Adipocyte (in vitro differentiated cells): ENCODE measurements around the gene NEK1.

Experiments used
- DNase-seq: peaks from one replicate; pipeline ENCODE4 v3.0.0-alpha.2; 2015; ENCODE audit warnings: low read depth
- H3K27me3 ChIP-seq: replicated peaks from 2 replicates; pipeline ENCODE4 v1.7.0; 2013; ENCODE audit warnings: mild to moderate bottlenecking, low read length, moderate library complexity; ENCODE audit not compliant: control insufficient read depth, insufficient read depth
- H3K36me3 ChIP-seq: 2 replicates; pipeline ENCODE4 v1.7.0; 2013; ENCODE audit warnings: low read length, mild to moderate bottlenecking, moderate library complexity; ENCODE audit not compliant: control insufficient read depth, insufficient read depth, severe bottlenecking
- H3K4me1 ChIP-seq: 2 replicates; pipeline ENCODE4 v1.7.0; 2013; ENCODE audit warnings: mild to moderate bottlenecking, low read length, moderate library complexity; ENCODE audit not compliant: control insufficient read depth, insufficient read depth
- H3K4me3 ChIP-seq: 2 replicates; pipeline ENCODE4 v1.7.0; 2013; ENCODE audit warnings: mild to moderate bottlenecking, low read length, moderate library complexity
- H3K9ac ChIP-seq: 2 replicates; pipeline ENCODE4 v1.7.0; 2013; ENCODE audit warnings: mild to moderate bottlenecking, low read length, moderate library complexity
- H3K9me3 ChIP-seq: 2 replicates; pipeline ENCODE4 v1.7.0; 2013; ENCODE audit warnings: mild to moderate bottlenecking, low read length, moderate library complexity; ENCODE audit not compliant: control insufficient read depth

Gene NEK1, protein sequence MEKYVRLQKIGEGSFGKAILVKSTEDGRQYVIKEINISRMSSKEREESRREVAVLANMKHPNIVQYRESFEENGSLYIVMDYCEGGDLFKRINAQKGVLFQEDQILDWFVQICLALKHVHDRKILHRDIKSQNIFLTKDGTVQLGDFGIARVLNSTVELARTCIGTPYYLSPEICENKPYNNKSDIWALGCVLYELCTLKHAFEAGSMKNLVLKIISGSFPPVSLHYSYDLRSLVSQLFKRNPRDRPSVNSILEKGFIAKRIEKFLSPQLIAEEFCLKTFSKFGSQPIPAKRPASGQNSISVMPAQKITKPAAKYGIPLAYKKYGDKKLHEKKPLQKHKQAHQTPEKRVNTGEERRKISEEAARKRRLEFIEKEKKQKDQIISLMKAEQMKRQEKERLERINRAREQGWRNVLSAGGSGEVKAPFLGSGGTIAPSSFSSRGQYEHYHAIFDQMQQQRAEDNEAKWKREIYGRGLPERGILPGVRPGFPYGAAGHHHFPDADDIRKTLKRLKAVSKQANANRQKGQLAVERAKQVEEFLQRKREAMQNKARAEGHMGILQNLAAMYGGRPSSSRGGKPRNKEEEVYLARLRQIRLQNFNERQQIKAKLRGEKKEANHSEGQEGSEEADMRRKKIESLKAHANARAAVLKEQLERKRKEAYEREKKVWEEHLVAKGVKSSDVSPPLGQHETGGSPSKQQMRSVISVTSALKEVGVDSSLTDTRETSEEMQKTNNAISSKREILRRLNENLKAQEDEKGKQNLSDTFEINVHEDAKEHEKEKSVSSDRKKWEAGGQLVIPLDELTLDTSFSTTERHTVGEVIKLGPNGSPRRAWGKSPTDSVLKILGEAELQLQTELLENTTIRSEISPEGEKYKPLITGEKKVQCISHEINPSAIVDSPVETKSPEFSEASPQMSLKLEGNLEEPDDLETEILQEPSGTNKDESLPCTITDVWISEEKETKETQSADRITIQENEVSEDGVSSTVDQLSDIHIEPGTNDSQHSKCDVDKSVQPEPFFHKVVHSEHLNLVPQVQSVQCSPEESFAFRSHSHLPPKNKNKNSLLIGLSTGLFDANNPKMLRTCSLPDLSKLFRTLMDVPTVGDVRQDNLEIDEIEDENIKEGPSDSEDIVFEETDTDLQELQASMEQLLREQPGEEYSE (N-terminal part only)

DNA sequence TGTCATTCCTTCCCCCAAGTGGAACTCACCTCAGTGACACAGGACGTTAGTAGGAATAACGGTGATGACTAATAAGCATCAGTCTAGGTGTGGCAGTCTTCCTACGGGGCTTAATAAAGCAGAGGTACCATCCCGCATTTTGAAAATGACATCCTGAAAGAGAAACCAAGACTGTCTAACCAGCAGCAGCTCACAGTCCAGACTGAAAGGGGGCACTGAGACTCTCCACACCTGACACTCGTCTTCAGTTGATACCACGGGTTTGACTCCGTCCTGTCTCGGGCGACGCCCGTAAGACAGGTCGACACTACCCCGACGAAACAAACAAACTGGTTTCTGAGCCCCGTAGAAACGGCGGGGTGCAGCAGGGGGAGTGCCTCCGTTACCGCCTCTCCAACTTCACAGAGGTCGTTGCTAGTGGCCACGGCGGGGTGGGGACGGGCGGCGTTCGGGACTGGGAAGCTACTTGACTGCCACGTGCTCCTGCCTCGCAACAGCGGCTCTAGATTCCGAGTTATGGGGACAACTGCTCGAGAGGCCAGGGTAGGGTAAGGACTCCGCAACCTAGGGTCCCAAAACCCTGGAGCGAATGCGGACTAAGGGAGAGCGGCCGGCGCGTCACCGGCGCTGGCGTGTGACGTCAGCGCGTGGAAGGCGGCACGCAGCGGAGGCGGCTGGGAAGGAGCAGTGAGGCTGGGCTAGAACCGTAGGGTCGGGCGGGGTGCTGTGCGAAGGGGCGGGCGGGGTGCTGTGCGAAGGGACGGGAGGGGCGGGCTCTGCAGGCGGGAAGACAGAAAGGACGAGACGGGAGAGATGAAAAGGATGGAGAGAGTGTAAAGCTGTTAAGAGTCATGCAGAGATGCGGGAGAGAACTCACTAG is at the start of gene NEK1:
Gene NEK1 (minus strand): TSS at position 593 of the 880 bp plus-strand sequence. CDS start 9,953 bp downstream, outside the sequence.
- Histone ChIP-seq H3K4me3 (peak within 1 kb of the TSS; percentile 88), H3K36me3 (no peaks in the 10 kb centered on the region), H3K4me1 (peaks cover 24% of the 10 kb centered on the region), H3K9ac (peak within 1 kb of the TSS; percentile 88), H3K27me3 (no peaks in the 10 kb centered on the region), H3K9me3 (no peaks in the 10 kb centered on the region)
- DNase-seq: peak; percentile 97

DNA sequence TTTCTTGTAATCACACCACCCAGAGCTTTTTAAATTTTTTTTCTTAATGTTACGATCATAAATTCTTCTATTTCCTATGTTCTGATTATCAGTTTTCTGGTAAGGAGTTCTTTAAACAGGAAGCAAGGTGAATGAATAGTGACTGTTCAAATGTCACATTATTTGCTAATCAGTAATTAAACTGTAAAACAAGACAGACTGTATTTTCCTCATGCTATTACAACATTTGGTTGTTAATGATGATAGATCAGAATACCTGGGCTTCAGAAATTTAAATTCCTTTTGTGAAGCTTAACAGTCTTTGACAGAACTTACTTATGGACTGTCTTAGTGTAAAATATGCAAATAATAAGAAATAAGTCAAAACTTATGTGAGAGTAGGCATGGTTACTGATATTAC is 49.4 kb upstream of the NEK1 start:
- H3K4me1 ChIP-seq: peaks cover 25% of the 10 kb centered on the region
- no peaks in the 10 kb centered on the region for H3K27me3 ChIP-seq
- no peaks in the 10 kb centered on the region for H3K9me3 ChIP-seq
- no peaks in the 10 kb centered on the region for H3K36me3 ChIP-seq
- H3K4me3 ChIP-seq: no peak overlapping the region
- H3K9ac ChIP-seq: no peak overlapping the region
- DNase-seq: no peak

DNA sequence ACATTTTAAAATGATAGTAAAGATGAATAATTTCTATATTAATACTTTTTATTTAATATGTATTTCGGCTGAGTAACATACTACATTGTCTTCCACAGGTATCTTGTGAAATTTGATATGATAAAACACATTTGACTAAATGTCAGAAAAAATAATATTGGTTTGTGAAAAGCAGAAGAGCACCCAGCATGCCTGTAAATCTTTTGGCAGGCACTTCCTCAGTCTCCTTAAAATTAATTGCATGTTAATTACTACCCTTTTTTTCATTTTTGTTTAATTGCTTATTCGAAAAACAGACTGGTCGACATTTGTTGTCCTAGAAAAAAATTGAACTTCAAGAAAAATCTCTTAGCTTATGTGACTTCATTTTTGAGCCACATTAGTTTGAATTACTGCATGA is 48.5 kb upstream of the NEK1 start:
- no peaks in the 10 kb centered on the region for H3K36me3 ChIP-seq
- H3K27me3 ChIP-seq: no peaks in the 10 kb centered on the region
- no peaks in the 10 kb centered on the region for H3K9me3 ChIP-seq
- H3K4me1 ChIP-seq: peaks cover 25% of the 10 kb centered on the region
- peak overlapping the region; percentile 87 for H3K9ac ChIP-seq
- no peak for DNase-seq
- peak overlapping the region; percentile 91 for H3K4me3 ChIP-seq

DNA sequence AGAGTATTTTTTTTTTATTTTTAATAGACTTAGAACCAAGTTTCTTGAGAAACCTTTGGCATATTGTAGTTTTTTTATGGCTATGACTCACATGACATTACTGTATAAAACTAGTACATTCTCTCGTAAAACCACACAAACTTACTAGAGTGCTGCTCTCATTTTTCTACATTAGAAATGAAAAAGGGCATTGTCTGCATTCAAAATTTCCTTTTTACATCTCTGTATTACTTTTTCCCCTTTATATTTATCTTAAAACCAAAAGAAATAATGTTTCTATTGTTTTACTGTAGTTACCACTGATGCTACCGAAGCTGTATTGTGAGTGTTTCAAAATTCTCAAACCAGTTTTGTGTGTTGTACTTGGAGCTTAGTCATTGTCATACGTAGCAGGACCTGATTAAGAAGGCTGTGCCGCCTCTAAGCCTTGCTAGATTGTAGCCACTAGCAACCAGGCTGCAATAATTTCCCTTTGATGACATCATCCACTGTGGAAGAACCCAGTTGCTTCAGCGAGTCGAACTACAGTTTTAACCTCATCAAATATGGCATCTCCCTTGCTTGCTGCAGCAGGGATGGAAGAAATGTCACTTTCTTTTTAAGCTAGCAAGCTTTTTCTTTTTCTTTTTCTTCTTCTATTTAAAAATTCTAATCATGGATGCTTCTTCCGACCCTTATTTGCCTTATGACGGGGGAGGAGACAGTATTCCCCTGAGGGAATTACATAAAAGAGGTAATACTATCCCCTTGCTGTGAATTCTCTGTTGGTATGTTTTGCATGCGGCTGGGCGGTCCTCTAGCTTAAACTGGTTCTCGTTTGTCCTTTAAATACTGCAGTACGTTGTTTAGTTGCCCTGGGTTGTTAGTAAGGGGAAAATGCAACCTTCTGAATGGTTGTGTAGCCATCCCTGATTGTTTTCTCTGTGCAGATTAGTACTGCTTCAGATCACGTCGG is 47.6 kb upstream of the NEK1 start:
- Histone ChIP-seq H3K9ac (peak overlapping the region; percentile 87), H3K9me3 (no peaks in the 10 kb centered on the region), H3K36me3 (no peaks in the 10 kb centered on the region), H3K4me3 (peak overlapping the region; percentile 91), H3K27me3 (no peaks in the 10 kb centered on the region), H3K4me1 (peaks cover 25% of the 10 kb centered on the region)
- peak; percentile 99 for DNase-seq

DNA sequence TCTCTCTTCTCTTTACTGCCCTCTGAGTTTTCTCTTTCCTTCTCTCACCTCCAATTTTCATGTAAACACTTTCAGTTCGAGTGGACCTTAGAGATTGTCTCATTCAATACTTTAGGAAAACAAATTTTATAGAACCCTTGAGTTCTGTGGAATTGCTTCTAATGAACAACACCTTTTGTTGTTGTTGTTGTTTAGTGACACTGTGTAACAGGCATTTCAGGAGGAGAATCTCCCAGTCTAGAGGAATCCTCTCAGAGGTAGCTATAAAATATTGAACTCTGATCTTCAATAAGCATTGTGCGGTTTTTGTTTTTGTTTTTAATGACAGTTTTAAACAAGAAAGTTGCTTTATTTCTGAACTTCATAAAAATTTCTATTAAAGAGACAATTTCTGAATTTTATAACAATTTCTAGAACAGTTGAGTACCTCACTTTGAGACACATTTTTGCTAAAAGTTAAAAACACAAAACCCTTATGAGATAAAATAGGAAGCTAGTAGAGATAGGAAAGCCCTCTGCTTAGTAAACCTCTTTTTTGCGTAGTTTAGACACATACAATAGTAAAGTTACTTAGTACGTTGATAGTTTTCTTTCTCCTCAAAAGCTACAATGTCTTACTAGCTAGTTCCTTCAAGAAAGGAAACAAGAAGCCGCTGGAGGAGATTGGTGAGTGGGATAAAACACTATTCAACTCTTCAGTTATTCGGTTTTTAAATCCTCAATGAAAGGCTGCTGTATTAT is 46.8 kb upstream of the NEK1 start:
- Histone ChIP-seq H3K9ac (peak overlapping the region; percentile 87), H3K4me3 (peak overlapping the region; percentile 91), H3K27me3 (no peaks in the 10 kb centered on the region), H3K36me3 (no peaks in the 10 kb centered on the region), H3K4me1 (peaks cover 25% of the 10 kb centered on the region), H3K9me3 (no peaks in the 10 kb centered on the region)
- peak; percentile 30 for DNase-seq

DNA sequence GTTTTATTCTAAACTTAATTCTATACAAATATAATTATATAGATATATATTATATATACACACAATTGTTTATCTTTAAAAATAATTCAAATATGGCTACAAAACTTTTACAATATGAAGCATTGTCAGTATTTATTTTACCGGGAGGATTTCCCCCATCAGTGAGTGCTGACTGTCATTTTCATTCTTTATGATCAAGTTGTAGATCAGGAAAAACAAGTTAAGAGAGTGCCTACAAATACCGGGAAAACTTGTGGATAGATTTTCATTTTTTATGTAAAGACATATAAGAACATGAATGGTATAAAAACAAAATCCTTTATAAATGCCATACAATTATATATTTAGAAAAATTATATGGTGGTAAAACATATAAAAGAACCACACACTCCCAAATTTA is 45.8 kb upstream of the NEK1 start:
- Histone ChIP-seq H3K4me3 (no peak overlapping the region), H3K36me3 (no peaks in the 10 kb centered on the region), H3K4me1 (peaks cover 27% of the 10 kb centered on the region), H3K27me3 (no peaks in the 10 kb centered on the region), H3K9me3 (no peaks in the 10 kb centered on the region), H3K9ac (no peak overlapping the region)
- DNase-seq: no peak

DNA sequence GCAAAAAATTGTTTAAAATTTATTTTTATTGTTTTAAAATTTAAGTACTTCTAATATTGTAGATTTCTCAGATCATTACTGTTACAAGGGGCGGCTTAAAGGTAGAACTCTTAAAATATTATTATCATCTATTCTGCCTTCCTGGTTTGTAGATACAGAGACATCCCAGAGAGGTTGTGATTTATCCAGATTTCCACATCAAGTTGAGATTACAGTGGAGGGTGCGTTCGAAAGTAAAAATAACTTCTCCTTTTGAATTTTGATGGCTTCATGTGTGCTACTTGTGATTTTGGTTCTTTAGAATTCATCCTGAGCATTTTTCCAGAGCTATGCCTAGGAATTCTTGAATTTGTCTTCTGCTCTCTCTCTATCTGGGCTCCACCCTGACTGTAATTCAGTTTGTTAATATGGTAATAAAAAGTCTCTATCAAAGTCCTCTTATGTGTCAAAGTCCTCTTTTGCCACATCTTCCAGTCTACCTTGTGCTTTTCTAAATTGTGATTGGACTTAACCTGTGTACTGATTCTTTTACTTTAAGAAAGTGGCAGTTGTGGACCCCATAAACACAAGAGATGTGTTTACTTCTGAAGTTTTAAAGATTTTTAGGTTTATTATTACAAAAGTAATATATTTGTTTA is 45.2 kb upstream of the NEK1 start:
- Histone ChIP-seq H3K9ac (no peak overlapping the region), H3K9me3 (no peaks in the 10 kb centered on the region), H3K4me1 (peaks cover 27% of the 10 kb centered on the region), H3K36me3 (no peaks in the 10 kb centered on the region), H3K4me3 (no peak overlapping the region), H3K27me3 (no peaks in the 10 kb centered on the region)
- DNase-seq: no peak

DNA sequence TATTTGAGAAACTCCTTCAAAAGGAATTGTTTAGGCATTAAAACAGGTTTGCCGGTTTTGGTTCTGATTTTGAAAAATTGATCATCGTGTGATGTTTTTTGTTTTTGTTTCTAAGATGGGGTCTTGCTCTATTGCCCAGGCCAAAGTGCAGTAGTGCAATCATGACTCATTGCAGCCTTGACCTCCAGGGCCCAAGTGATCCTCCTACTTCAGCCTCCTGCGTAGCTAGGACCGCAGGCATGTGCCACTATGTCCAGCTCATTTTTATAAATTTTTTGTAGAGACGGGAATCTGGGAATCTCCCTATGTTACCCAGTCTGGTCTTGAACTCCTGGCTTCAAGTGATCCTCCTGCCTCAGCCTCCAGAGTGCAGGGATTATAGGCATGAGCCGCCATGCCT is 43.0 kb upstream of the NEK1 start:
- Histone ChIP-seq H3K27me3 (no peaks in the 10 kb centered on the region), H3K9me3 (no peaks in the 10 kb centered on the region), H3K9ac (no peak overlapping the region), H3K4me3 (no peak overlapping the region), H3K36me3 (no peaks in the 10 kb centered on the region), H3K4me1 (peaks cover 24% of the 10 kb centered on the region)
- DNase-seq: no peak

DNA sequence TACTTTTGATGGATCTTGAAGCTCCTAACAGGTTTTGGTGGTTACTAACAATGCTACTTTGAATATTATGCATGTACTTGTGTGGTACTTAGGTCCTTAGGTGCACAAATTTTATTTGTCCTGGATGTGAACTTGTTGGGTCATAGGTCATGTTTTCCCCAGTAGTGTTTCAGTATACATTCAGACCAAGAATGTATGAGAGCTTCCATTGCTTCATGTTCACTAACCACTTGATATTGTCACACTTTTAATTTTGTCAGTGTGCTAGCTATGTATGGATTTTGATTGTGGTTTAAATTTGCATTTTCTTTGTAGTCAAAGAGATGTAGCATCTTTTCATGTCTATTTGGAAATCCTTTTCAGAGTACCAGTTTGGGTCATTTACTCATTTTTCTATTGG is 40.2 kb upstream of the NEK1 start:
- no peak for DNase-seq
- H3K4me1 ChIP-seq: peaks cover 27% of the 10 kb centered on the region
- no peaks in the 10 kb centered on the region for H3K9me3 ChIP-seq
- no peak overlapping the region for H3K4me3 ChIP-seq
- H3K27me3 ChIP-seq: no peaks in the 10 kb centered on the region
- H3K9ac ChIP-seq: no peak overlapping the region
- H3K36me3 ChIP-seq: no peaks in the 10 kb centered on the region
